ENCODE data around the gene LRRC8A. TPM values are rescaled to one million over a fixed set of nuclear protein-coding genes. Genes with fewer than 3 reads are reported as not detected.

The LRRC8A gene
- total RNA-seq: 52.6 and 91.1 TPM in 2 replicates

DNA sequence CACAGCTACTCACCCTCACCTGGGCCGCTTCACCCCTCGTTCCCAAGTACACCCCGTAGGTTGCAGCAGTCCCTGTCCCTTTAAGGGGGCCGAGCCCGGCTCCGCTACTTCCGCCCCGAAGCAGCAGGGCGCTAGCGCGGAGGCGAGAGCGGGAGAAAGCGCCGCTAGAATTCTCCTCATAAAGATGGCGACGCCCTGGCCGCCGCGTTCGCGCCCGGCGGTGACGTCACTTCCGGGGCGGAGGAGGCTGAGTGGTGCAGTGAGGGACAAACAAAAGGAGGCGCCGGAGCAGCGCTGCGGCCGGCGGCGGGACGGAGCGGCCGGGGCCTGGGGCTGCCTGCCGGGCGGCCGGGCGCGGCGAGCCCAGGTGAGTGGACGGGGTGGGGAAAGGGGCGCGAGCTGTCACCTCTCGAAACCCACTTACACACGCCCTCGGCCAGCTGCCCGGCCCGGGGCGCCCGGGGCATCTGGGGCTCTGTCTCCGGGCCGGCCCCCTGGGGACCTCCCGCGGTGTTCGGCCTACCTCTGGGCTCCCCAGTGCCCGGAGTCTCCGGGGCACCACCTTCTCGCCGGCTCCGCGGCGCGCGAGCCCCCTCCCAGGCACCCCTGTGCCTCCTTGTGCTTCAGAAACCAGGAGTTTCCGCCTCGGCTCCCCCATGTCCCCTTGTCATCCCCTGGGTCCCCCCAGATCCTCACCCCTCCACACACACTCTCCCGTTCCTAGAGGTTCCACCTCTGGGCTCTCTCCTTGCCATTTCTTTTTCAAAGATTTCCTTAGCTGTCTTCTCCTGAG, at the start of gene LRRC8A, which contains the start of gene KYAT1:
Gene LRRC8A (plus strand): TSS at position 250 of the 793 bp plus-strand sequence. CDS start 25,032 bp downstream, outside the sequence.
Gene KYAT1 (minus strand): TSS at position 67 of the 793 bp plus-strand sequence. CDS start 36,545 bp downstream, outside the sequence.

DNA sequence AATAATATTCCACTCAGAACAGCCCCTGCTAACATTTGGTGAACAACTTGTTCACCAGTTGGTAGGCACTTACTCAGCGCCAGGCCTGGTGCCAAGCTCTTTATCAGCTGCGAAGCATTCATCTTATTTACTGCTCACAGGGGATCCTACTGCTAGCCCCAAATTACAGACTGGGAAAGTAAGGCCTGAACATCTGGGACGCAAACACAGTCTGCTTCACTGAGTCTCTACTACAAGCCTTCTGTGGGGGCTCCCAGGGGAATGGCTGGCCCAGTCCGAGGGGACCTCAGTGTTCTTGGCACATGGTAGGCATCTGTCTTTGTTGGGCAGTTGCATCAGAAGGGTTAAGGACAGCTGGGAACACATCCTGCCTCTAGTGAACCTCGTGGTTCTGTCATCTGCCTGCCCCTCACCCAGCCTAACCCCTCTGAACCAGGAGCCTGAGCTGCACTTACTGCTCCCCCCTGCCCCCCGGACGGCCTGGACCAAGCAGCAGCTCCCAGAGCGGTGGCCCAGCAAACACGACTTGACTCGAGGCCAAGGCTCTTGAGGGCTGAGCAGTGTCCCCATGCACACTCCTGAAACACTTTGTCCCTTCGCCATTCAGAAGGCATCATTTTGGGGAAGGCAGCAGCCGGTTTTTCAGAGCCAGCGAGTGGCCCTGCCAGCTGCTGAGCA, 38.6 kb downstream of the LRRC8A start, which contains the start of gene PHYHD1:
Gene PHYHD1 (plus strand): TSS at position 602 of the 678 bp plus-strand sequence. CDS start 1,342 bp downstream, outside the sequence.

DNA sequence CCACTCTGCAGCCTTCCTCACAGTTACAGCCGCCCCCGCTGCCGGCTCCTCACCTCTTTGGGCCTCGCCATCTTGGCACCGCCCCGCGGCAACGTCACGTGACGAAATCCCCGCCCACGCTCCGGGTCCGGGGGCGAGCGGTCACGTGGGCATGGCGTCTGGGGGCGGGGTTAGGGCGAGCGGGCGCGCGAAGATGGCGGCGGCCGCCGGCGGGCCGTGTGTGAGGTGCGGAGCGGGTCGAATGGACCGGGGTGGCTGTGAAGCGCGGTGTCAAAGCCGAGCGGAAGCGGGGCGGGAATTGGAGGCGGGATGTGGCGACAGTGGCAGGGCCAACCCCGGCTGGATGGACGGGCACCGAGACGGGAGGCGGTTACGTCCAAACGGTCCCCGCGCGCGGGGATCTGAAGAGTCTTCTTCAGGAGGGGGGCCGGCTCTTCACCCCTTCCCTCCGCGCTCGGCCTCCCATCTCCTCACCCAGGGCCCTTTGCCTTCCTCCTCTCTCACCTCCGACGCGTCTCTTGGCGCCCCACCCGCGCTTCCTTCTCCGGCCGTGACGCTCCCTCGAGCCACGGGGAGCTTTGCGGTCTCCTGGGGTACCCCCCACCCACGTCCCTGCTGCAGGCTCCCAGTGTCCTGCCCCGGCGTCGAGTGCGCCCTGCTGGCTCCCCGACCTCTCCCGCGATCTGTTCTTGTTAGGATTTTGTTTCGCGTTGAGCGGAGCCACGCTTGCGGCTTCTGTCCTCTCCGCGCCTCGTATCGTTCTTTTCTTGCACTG, 65.8 kb downstream of the LRRC8A start, which contains the start of the genes DOLK and NUP188:
Gene DOLK (minus strand): TSS at position 77 of the 775 bp plus-strand sequence. CDS start 300 bp downstream, outside the sequence.
Gene NUP188 (plus strand): TSS at position 173 of the 775 bp plus-strand sequence. CDS start 21 bp downstream, at position 194.

Other genes starting within 250 kb of the LRRC8A start
- 30.9 and 32.1 TPM in 2 replicates for gene DYNC2I2, start 225.3 kb upstream of the LRRC8A start, total RNA-seq
- 292 and 558 TPM in 2 replicates for gene SET, start 192.9 kb upstream of the LRRC8A start, total RNA-seq
- 5.8 and 8.5 TPM in 2 replicates for gene PKN3, start 179.6 kb upstream of the LRRC8A start, total RNA-seq
- 31.3 and 44.9 TPM in 2 replicates for gene ZDHHC12, start 158.0 kb upstream of the LRRC8A start, total RNA-seq
- 15.8 and 16.6 TPM in 2 replicates for gene ZER1, start 110.2 kb upstream of the LRRC8A start, total RNA-seq
- 11.3 and 12.5 TPM in 2 replicates for gene TBC1D13, start 94.9 kb upstream of the LRRC8A start, total RNA-seq
- gene ENDOG, start 63.6 kb upstream of the LRRC8A start, total RNA-seq: 18.0 and 18.6 TPM in 2 replicates
- gene SPOUT1, start 52.3 kb upstream of the LRRC8A start, total RNA-seq: 14.0 and 15.2 TPM in 2 replicates
- gene KYAT1, start 183 bp upstream of the LRRC8A start, total RNA-seq: 4.3 and 4.4 TPM in 2 replicates
- gene PHYHD1, start 38.8 kb downstream of the LRRC8A start, total RNA-seq: 0.34 TPM in 1 of 2 replicates, not detected in the other
- gene DOLK, start 65.5 kb downstream of the LRRC8A start, total RNA-seq: 25.5 and 27.3 TPM in 2 replicates
- gene NUP188, start 65.6 kb downstream of the LRRC8A start, total RNA-seq: 36.3 and 43.2 TPM in 2 replicates
- gene SH3GLB2, start 146.2 kb downstream of the LRRC8A start, total RNA-seq: 26.8 and 27.8 TPM in 2 replicates
- 12.1 and 16.8 TPM in 2 replicates for gene MIGA2, start 154.5 kb downstream of the LRRC8A start, total RNA-seq
- gene DOLPP1, start 199.0 kb downstream of the LRRC8A start, total RNA-seq: 7.7 and 7.9 TPM in 2 replicates
- gene CRAT, start 228.7 kb downstream of the LRRC8A start, total RNA-seq: 25.4 and 25.8 TPM in 2 replicates
- gene PTPA, start 229.3 kb downstream of the LRRC8A start, total RNA-seq: 77.2 and 80.0 TPM in 2 replicates

All from dermis lymphatic vessel endothelial cell (primary cell).